AG04450 (cell line): Measurements from ENCODE around the gene CD99L2. TPM values are rescaled to one million over a fixed set of nuclear protein-coding genes. Genes with fewer than 3 reads are reported as not detected.

Source experiments
- CTCF ChIA-PET: fragments of 300-600, 350-600 bp; formaldehyde crosslinking; extraction: SDS; loops from one replicate; lab custom pipeline; 2022; ENCODE audit warnings: antibody characterized with exemption, inconsistent platforms; lab: Charles Lee
- POLR2A ChIA-PET: fragments of 350-600 bp; formaldehyde crosslinking; extraction: SDS; loops from one replicate; lab custom pipeline; 2021; ENCODE audit warnings: antibody characterized with exemption, inconsistent platforms; lab: Yijun Ruan, JAX
- DNase-seq: peaks from one replicate; pipeline ENCODE4 v3.0.0-alpha.2; 2011; ENCODE audit warnings: low read depth, low spot score
- H3K27ac ChIP-seq: one replicate; pipeline ENCODE4 v1.5.1; 2012; ENCODE audit warnings: low read depth, low read length, control low read depth
- H3K27me3 ChIP-seq: one replicate; pipeline ENCODE4 v1.6.0; 2012; ENCODE audit warnings: low read length; ENCODE audit not compliant: control insufficient read depth, insufficient read depth
- H3K4me3 ChIP-seq: 2 replicates; pipeline ENCODE4 v1.5.1; 2011; ENCODE audit warnings: mild to moderate bottlenecking, low read depth, low read length, control low read depth
- H3K9me3 ChIP-seq: 2 replicates; pipeline ENCODE4 v1.5.1; 2012; ENCODE audit warnings: low read length; ENCODE audit not compliant: control insufficient read depth, insufficient read depth
- polyA plus RNA-seq: library from polyadenylated mRNA; depleted of rRNA; stranded (reverse); fragments of >200 nt; gene quantifications from 2 replicates; pipeline ENCODE4 v1.2.3, GENCODE V29; 2011
- TF ChIP-seq, protein P1 (sequence below): IDR thresholded peaks from 2 replicates; pipeline ENCODE4 v1.5.1; 2011; ENCODE audit warnings: low read depth, low read length, control low read depth, inconsistent platforms

CD99L2 gene
- polyA plus RNA-seq, 1 experiment: 52.4 TPM

DNA sequence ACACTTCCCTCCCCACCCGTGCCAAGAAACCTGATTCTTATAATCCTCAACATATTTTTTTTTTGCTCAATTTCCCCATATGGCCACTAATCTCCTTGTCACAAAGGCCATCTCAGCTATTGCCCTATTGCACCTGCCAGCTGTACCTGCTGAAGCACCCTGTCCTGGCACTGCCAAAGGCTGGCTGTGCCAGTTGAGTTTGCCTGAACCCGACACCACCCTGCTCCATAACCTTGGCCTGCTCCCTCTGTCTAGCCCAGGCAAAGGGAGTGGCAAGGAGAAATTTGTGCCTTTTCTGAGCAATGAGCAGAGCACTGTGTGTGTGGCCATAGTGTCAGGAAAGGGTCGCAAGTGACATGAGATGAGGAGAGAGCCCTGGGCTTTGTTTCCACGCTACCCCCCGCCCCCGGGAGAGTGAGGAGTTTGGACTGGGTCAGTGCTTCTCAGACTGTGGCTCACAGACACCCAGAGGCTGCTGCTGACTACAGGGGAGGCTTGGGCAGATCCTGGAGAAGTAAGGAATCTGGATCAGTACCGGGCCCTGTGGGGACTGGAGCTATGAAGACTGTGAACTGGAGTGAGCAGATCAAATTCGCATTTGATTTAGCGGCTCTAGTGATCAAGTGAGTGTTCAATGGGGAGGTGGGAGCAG, 42.5 kb upstream of the CD99L2 start:
- Histone ChIP-seq H3K27me3 (no peaks in the 10 kb centered on the region), H3K9me3 (no peaks in the 10 kb centered on the region), H3K27ac (no peak overlapping the region), H3K4me3 (no peak overlapping the region)
- POLR2A ChIA-PET: no interaction called here
- TF ChIP-seq, protein P1, sequence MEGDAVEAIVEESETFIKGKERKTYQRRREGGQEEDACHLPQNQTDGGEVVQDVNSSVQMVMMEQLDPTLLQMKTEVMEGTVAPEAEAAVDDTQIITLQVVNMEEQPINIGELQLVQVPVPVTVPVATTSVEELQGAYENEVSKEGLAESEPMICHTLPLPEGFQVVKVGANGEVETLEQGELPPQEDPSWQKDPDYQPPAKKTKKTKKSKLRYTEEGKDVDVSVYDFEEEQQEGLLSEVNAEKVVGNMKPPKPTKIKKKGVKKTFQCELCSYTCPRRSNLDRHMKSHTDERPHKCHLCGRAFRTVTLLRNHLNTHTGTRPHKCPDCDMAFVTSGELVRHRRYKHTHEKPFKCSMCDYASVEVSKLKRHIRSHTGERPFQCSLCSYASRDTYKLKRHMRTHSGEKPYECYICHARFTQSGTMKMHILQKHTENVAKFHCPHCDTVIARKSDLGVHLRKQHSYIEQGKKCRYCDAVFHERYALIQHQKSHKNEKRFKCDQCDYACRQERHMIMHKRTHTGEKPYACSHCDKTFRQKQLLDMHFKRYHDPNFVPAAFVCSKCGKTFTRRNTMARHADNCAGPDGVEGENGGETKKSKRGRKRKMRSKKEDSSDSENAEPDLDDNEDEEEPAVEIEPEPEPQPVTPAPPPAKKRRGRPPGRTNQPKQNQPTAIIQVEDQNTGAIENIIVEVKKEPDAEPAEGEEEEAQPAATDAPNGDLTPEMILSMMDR: no peak
- DNase-seq: no peak
- CTCF ChIA-PET: interaction anchor here (1.4 kb wide), 1 partner anchor 169 kb away, joined by 3 read pairs; no protein-coding TSS in a partner anchor

DNA sequence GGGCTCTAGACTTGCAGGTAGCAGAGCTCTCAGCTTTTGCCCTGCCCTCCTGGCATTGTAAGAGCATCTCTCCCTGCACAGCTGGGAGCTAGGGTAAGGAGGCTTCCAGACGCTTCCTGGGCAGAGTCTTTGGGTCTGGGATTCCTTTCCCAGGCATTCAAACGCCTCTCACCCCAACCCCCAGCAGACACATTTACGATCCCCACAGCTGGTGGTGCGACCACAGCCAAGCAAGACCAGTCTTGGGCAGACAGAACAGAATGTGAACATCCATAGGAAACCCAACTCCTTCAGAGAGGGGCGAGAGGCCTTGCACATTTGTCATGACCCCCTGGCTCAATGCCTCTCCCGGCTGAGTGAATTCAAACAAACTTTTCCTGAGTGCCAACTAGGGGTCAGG, 38.1 kb upstream of the CD99L2 start:
- H3K4me3 ChIP-seq: no peak overlapping the region
- ChIA-PET CTCF (no interaction called here), POLR2A (no interaction called here)
- DNase-seq: no peak
- no peak overlapping the region for H3K27ac ChIP-seq
- H3K9me3 ChIP-seq: no peaks in the 10 kb centered on the region
- TF ChIP-seq, protein P1: no peak
- no peaks in the 10 kb centered on the region for H3K27me3 ChIP-seq

DNA sequence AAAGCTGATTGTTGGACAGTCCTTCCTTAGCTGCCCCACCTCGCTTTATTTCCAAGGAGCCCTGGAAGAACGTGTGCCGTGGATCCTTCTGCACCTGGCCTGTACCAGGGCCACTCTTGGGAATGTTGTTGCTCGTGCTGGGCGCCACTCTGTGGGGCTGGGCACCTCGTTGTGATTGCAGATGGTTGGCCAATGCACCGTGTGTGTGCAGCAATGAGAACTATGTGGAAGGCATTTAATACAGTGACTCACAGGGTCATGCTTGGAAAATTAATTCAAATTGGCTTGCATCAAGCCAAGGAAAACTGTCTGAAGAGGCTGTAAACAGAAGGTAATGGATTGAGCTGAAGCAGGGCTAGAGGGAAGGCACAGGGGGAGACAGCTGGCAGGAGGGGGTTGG, 37.0 kb upstream of the CD99L2 start:
- Histone ChIP-seq H3K27ac (no peak overlapping the region), H3K27me3 (no peaks in the 10 kb centered on the region), H3K9me3 (no peaks in the 10 kb centered on the region), H3K4me3 (no peak overlapping the region)
- CTCF ChIA-PET: interaction anchor here (0.9 kb wide), 1 partner anchor 163 kb away, joined by 3 read pairs; no protein-coding TSS in a partner anchor
- DNase-seq: no peak
- TF ChIP-seq, protein P1: no peak
- POLR2A ChIA-PET: interaction anchor here (0.6 kb wide), 1 partner anchor 22 kb away, joined by 3 read pairs; no protein-coding TSS in a partner anchor

DNA sequence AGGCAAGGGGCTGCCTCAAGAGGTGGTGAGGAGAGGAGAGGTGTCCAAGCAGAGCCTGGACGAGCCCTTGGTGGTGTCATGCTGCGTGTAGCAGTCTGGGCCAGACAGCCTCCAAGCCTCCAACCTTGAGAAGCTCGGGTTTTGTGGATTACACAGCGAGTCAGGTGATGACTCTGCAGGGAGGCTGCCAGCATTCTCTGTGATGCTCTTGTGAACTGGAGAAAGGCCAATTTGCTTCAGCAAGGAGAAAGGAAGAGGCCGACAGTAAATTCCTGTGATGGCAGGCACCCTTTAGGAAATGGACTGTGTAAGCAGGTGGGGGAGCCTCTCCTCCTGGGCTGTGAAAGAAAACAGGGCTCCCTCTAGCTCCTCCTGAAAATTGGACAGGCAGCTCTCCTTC, 36.0 kb upstream of the CD99L2 start:
- CTCF ChIA-PET: no interaction called here
- TF ChIP-seq, protein P1: no peak

DNA sequence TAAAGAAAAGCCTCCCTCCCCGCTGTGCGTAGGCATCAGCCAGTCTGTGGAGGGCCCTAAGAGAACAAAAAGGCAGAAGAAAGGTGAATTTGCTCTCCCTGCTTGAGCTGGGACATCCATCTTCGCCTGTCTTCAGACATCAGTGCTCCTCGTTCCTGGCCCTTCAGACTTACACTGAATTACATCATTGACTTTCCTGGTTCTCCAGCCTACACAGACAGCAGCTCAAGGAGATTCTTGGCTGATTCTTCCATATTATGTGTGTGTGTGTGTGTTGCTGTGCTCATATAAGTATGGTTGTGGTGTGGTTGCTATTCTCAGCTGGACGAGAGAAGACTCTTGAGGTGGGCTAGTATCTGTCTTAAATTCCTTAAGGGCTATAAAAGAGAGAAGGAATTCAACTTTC, 35.5 kb upstream of the CD99L2 start:
- TF ChIP-seq, protein P1: no peak
- ChIA-PET POLR2A (interaction anchor here (0.6 kb wide), 1 partner anchor 36 kb away, joined by 3 read pairs; no protein-coding TSS in a partner anchor), CTCF (no interaction called here)
- Histone ChIP-seq H3K27me3 (no peaks in the 10 kb centered on the region), H3K27ac (no peak overlapping the region), H3K4me3 (no peak overlapping the region), H3K9me3 (no peaks in the 10 kb centered on the region)
- no peak for DNase-seq

More for the DNA sequence above, 36.0 kb upstream of the CD99L2 start:
- Histone ChIP-seq H3K27me3 (no peaks in the 10 kb centered on the region), H3K9me3 (no peaks in the 10 kb centered on the region), H3K4me3 (no peak overlapping the region), H3K27ac (no peak overlapping the region)
- POLR2A ChIA-PET: interaction anchor here (0.6 kb wide), 1 partner anchor 36 kb away, joined by 3 read pairs; no protein-coding TSS in a partner anchor
- no peak for DNase-seq
